Heart left ventricle (tissue), 16 donors: ENCODE results near the gene KIF2C. TPM values are rescaled to one million over a fixed set of nuclear protein-coding genes. Genes with fewer than 3 reads are reported as not detected.
A peak's percentile ranks its signal among the peaks of the same experiment; 100 is the strongest.

Experiments used
- ATAC-seq, 4 donors: fragments of 200-7000 bp; cut with Tn5 transposase; one replicate each; pipeline ENCODE4 v1.9.1; 2020 to 2022; ENCODE audit warnings: moderate library complexity in 4 of 4, mild to moderate bottlenecking in 3 of 4, moderate number of reproducible peaks in 1 of 4
- DNase-seq, 5 donors: peaks; one replicate each; pipeline ENCODE4 v3.0.0-alpha.2; 2020
- H3K27ac ChIP-seq, 12 donors: fragments of 200-600 bp; sonication (generic) in 4 of 12; one replicate each; pipeline versions ENCODE4 v1.5.0 to v1.8.0; 2016 to 2022; ENCODE audit warnings: mild to moderate bottlenecking in 2 of 12
- H3K27me3 ChIP-seq, 9 donors: fragments of 200-600 bp; sonication (generic) in 2 of 9; one replicate each; pipeline versions ENCODE4 v1.5.1 to v1.8.0; 2016 to 2022; ENCODE audit warnings: mild to moderate bottlenecking in 3 of 9
- H3K36me3 ChIP-seq, 9 donors: fragments of 200-600 bp; sonication (generic) in 2 of 9; one replicate each; pipeline versions ENCODE4 v1.5.0 to v1.8.0; 2018 to 2022; ENCODE audit warnings: mild to moderate bottlenecking in 2 of 9
- H3K4me1 ChIP-seq, 12 donors: fragments of 200-600 bp; sonication (generic) in 4 of 12; one replicate each; pipeline versions ENCODE4 v1.5.0 to v1.8.0; 2016 to 2022; ENCODE audit warnings: mild to moderate bottlenecking in 3 of 12
- H3K4me3 ChIP-seq, 12 donors: fragments of 200-600 bp; sonication (generic) in 4 of 12; one replicate each; pipeline versions ENCODE4 v1.5.0 to v1.8.0; 2017 to 2022; ENCODE audit warnings: mild to moderate bottlenecking in 9 of 12, moderate library complexity in 4 of 12
- H3K9me3 ChIP-seq, 12 donors: fragments of 200-600 bp; sonication (generic) in 4 of 12; one replicate each; pipeline versions ENCODE4 v1.5.0 to v1.8.0; 2016 to 2022; ENCODE audit warnings: mild to moderate bottlenecking in 1 of 12
- CTCF ChIP-seq, 12 donors: fragments of 200-600 bp; sonication (generic) in 4 of 12; IDR thresholded peaks; one replicate each; pipeline versions ENCODE4 v1.5.0 to v1.8.0; 2018 to 2022; ENCODE audit warnings: antibody characterized with exemption in 12 of 12, mild to moderate bottlenecking in 5 of 12
- POLR2A ChIP-seq, 2 donors: fragments of 450-650 bp; IDR thresholded peaks; one replicate each; pipeline ENCODE4 v1.6.1; 2017; ENCODE audit warnings: antibody characterized with exemption in 2 of 2, mild to moderate bottlenecking in 2 of 2, moderate library complexity in 2 of 2
- WGBS, 4 donors: extraction: QIAGEN DNeasy Blood & Tissue Kit in 2 of 4; methylation state at CpG; one replicate each; pipeline versions ENCODE4 v1.1.5 to v1.1.7; 2013 to 2018; 5-methylcytosine and 5-hydroxymethylcytosine counted together
- intact Hi-C, 10 donors: fragments of 100-400 bp; cut with DNase I; formaldehyde crosslinking; loops; one replicate each; pipeline versions ENCODE4 v1.11.1 to v1.14.2; 2022
- polyA plus RNA-seq, 2 donors: library from polyadenylated mRNA; stranded (reverse); fragments of 200-250 nt; gene quantifications; one replicate each; pipeline ENCODE4 v1.2.3, GENCODE V29; 2013
- total RNA-seq, 9 donors: library from RNA; depleted of rRNA in 2 of 9; stranded (reverse); fragments of >200 nt in 2 of 9; fragmentation: NEBNext Ultra II Directional in 3 of 9; extraction: Animal tissue kit (Norgen Biotek cat#: 25700) in 3 of 9; gene quantifications; one replicate each; pipeline versions ENCODE4 v1.1.0 to v1.2.4, GENCODE V29; 2016 to 2023
- donor health status: ischemic (EF 13 %, LVEDD 7.1; RV severe dilation, severe dysfunction).
- donor health status: healthy with polysubstance abuse.
- donor health status: DM: no; HTN: yes; CAD: no.
- donor health status: DM: no; HTN: no; CAD: no.
- donor health status: ischemic (EF 25% LVEDD 6.9; RV normal size, moderate dysfunction).
- donor health status: ischemic (EF 25% LVEDD 5.7; RV mildly dilated, moderate dysfunction).
- donor health status: healthy.
- donor health status: DM: yes; HTN: yes; CAD: no.
- donor health status: ischemic (EF 35%, LVEDD 5.7; RV mildly dilated, moderate dysfunction).
- donor health status: nonischemic (EF 11% LVEDD 7.7; RV severe dilation, severe dysfunction).
- donor health status: DM: yes; HTN: yes; CAD: no.
- donor health status: PGD.
- donor health status: ischemic (EF 29% LVEDD 5.4; RV normal size, mild dysfunction).
- donor health status: nonischemic (EF 23%, LVEDD 6.1; RV moderate dilation, normal function).

The KIF2C gene
- total and polyA plus RNA-seq, 11 donors: 0.25 to 7.0 (median 0.97) TPM

GRCh38 chr1:44778705-44779576, 39.3 kb downstream of the KIF2C start:
- no peak overlapping the region for H3K27ac ChIP-seq
- H3K9me3 ChIP-seq: no peaks in the 10 kb centered on the region
- intact Hi-C loops: loop anchor here in 3 of 10 donors (5.0 to 10.0 kb wide), 3 partner anchors 42 to 526 kb away; partner anchors contain the start of genes KIF2C (in 1 of the 3) and RNU5D-1 (in 1 of the 3)
- H3K4me3 ChIP-seq: no peak overlapping the region
- WGBS, 4 donors: 92 to 94% (median 92%) methylated on average over 6 of the region's 6 CpGs
- no peaks in the 10 kb centered on the region for H3K27me3 ChIP-seq
- TF ChIP-seq POLR2A (IDR thresholded peaks at IDR 0.05): no peak
- no peak for TF ChIP-seq CTCF (IDR thresholded peaks at IDR 0.05)
- peaks cover 0 to 59% (median 51%) of the 10 kb centered on the region in 9 donors for H3K36me3 ChIP-seq
- ATAC-seq (no peak), DNase-seq (no peak)
- peaks cover 2 to 44% (median 29%) of the 10 kb centered on the region in 12 donors for H3K4me1 ChIP-seq

- Histone ChIP-seq H3K27me3 (no peaks in the 10 kb centered on the region), H3K36me3 (peaks cover 0 to 59% (median 51%) of the 10 kb centered on the region in 9 donors), H3K9me3 (no peaks in the 10 kb centered on the region), H3K27ac (no peak overlapping the region), H3K4me3 (no peak overlapping the region), H3K4me1 (peaks cover 2 to 53% (median 36%) of the 10 kb centered on the region in 12 donors)
- TF ChIP-seq POLR2A (IDR thresholded peaks at IDR 0.05) (no peak), CTCF (IDR thresholded peaks at IDR 0.05) (no peak)
- ATAC-seq (no peak), DNase-seq (peak in 1 of 5 donors; percentile 15)
- 92 to 96% (median 95%) methylated on average over 13 to 14 of the region's 14 CpGs for WGBS, 4 donors
- intact Hi-C loops: loop anchor here in 4 of 10 donors (10.0 kb wide), 4 partner anchors 46 to 524 kb away; partner anchors contain the start of genes EIF2B3 (in 1 of the 4), KIF2C (in 1 of the 4) and RNU5D-1 (in 1 of the 4)
Observed at GRCh38 chr1:44780583-44781121, 41.0 kb downstream of the KIF2C start.

- peaks cover 0 to 37% (median 25%) of the 10 kb centered on the region in 12 donors for H3K4me1 ChIP-seq
- DNase-seq (no peak), ATAC-seq (no peak)
- no peaks in the 10 kb centered on the region for H3K27me3 ChIP-seq
- H3K36me3 ChIP-seq: peaks cover 0 to 34% (median 27%) of the 10 kb centered on the region in 9 donors
- H3K27ac ChIP-seq: peak overlapping the region in 2 of 12 donors; percentile 34 to 37
- H3K9me3 ChIP-seq: no peaks in the 10 kb centered on the region
- intact Hi-C loops: loop anchor here in 4 of 10 donors (10.0 kb wide), 4 partner anchors 49 to 521 kb away; partner anchors contain the start of genes EIF2B3 (in 1 of the 4), KIF2C (in 1 of the 4) and RNU5D-1 (in 1 of the 4)
- 42 to 58% (median 51%) methylated on average over 8 of the region's 8 CpGs for WGBS, 4 donors
- TF ChIP-seq POLR2A (IDR thresholded peaks at IDR 0.05): no peak
- no peak for TF ChIP-seq CTCF (IDR thresholded peaks at IDR 0.05)
- H3K4me3 ChIP-seq: peak overlapping the region; percentile 26 to 63 (median 58)
Observed at GRCh38 chr1:44783697-44784093, 44.1 kb downstream of the KIF2C start.
